Lung (tissue), 12 donors: ENCODE data around the gene BCL7B. TPM values are rescaled to one million over a fixed set of nuclear protein-coding genes. Genes with fewer than 3 reads are reported as not detected.
"Not testable (repeated sequence)": the region's sequence is repeated elsewhere in the genome, so short reads cannot be mapped to it uniquely, and the experiment has no call there.

Source experiments
- ATAC-seq: fragments of 200-7000 bp; cut with Tn5 transposase; one replicate; pipeline ENCODE4 v1.9.1; 2020; ENCODE audit warnings: moderate number of reproducible peaks; ENCODE audit not compliant: insufficient read depth, low FRiP score
- DNase-seq, 3 donors: peaks; one replicate each; pipeline ENCODE4 v3.0.0-alpha.2; 2013 to 2017
- H3K27ac ChIP-seq, 2 donors: one replicate each; pipeline ENCODE4 v1.5.1; 2013; ENCODE audit warnings: mild to moderate bottlenecking in 2 of 2, moderate library complexity in 2 of 2, control low read depth in 1 of 2, inconsistent platforms in 1 of 2, low read depth in 1 of 2, low read length in 1 of 2
- H3K27me3 ChIP-seq, 3 donors: one replicate each; pipeline ENCODE4 v1.5.1; 2013; ENCODE audit warnings: low read length in 2 of 3; ENCODE audit not compliant: control insufficient read depth in 3 of 3, insufficient read depth in 3 of 3
- H3K36me3 ChIP-seq, 4 donors: one replicate each; pipeline ENCODE4 v1.5.1; 2013; ENCODE audit warnings: low read length in 4 of 4, mild to moderate bottlenecking in 1 of 4, moderate library complexity in 1 of 4; ENCODE audit not compliant: control insufficient read depth in 4 of 4, insufficient read depth in 4 of 4
- H3K4me1 ChIP-seq, 5 donors: one replicate each; pipeline ENCODE4 v1.5.1; 2013; ENCODE audit warnings: low read length in 5 of 5, mild to moderate bottlenecking in 2 of 5, moderate library complexity in 1 of 5; ENCODE audit not compliant: control insufficient read depth in 5 of 5, insufficient read depth in 5 of 5
- H3K4me3 ChIP-seq: one replicate; pipeline ENCODE4 v1.5.1; 2013; ENCODE audit warnings: mild to moderate bottlenecking, control low read depth, moderate library complexity
- H3K9ac ChIP-seq, 2 donors: one replicate each; pipeline ENCODE4 v1.5.1; 2013; ENCODE audit warnings: low read length in 2 of 2, control low read depth in 1 of 2; ENCODE audit not compliant: insufficient read depth in 1 of 2
- H3K9me3 ChIP-seq, 4 donors: one replicate each; pipeline ENCODE4 v1.5.1; 2013; ENCODE audit warnings: low read length in 3 of 4, mild to moderate bottlenecking in 1 of 4, moderate library complexity in 1 of 4; ENCODE audit not compliant: control insufficient read depth in 4 of 4, insufficient read depth in 3 of 4
- CTCF ChIP-seq: IDR thresholded peaks from 2 replicates; pipeline ENCODE4 v1.5.1; 2012; ENCODE audit warnings: mild to moderate bottlenecking; ENCODE audit errors: control extremely low read depth, extremely low read depth
- WGBS, 2 donors: extraction: QIAGEN DNeasy Blood & Tissue Kit; methylation state at CpG; one replicate each; pipeline ENCODE4 v1.1.7; 2013; 5-methylcytosine and 5-hydroxymethylcytosine counted together
- polyA plus RNA-seq, 2 donors: library from polyadenylated mRNA; stranded (reverse); fragments of 200-250 nt; gene quantifications; one replicate each; pipeline ENCODE4 v1.2.1, GENCODE V29; 2013
- total RNA-seq, 2 donors: library from RNA; depleted of rRNA in 1 of 2; stranded (reverse); fragments of >200 nt in 1 of 2; gene quantifications; one replicate each; pipeline ENCODE4 v1.2.1, GENCODE V29; 2014 to 2021
- donor health status: control.
- donor health status: control.
- donor health status: Bipolar disorder and iron deficiency.
- donor health status: healthy.
- donor health status: DM: yes; HTN: yes; CAD: no.

Gene BCL7B
- total and polyA plus RNA-seq, 4 donors: 17.7 to 71.0 (median 60.6) TPM

GRCh38 chr7:73504920-73505319 is 52.6 kb downstream of the BCL7B start:
- H3K4me3 ChIP-seq: no peak overlapping the region
- no peak overlapping the region for H3K9ac ChIP-seq
- DNase-seq (no peak), ATAC-seq (no peak)
- WGBS, 2 donors: 96 to 98% methylated on average over 1 of the region's 1 CpG
- TF ChIP-seq CTCF: no peak
- no peaks in the 10 kb centered on the region for H3K27me3 ChIP-seq
- no peaks in the 10 kb centered on the region for H3K9me3 ChIP-seq
- H3K36me3 ChIP-seq: peaks cover 29 to 59% (median 40%) of the 10 kb centered on the region in 4 donors
- no peaks in the 10 kb centered on the region for H3K4me1 ChIP-seq
- H3K27ac ChIP-seq: no peak overlapping the region

GRCh38 chr7:73504017-73504416 is 53.5 kb downstream of the BCL7B start:
- Histone ChIP-seq H3K4me3 (no peak overlapping the region), H3K36me3 (peaks cover 34 to 59% (median 38%) of the 10 kb centered on the region in 4 donors), H3K9ac (no peak overlapping the region), H3K4me1 (no peaks in the 10 kb centered on the region), H3K9me3 (no peaks in the 10 kb centered on the region), H3K27me3 (no peaks in the 10 kb centered on the region), H3K27ac (no peak overlapping the region)
- DNase-seq: no peak
- no peak for ATAC-seq
- WGBS, 2 donors: 94 to 98% methylated on average over 2 of the region's 2 CpGs
- TF ChIP-seq CTCF: no peak

GRCh38 chr7:73503229-73503628 is 54.3 kb downstream of the BCL7B start:
- peaks cover 35 to 64% (median 40%) of the 10 kb centered on the region in 4 donors for H3K36me3 ChIP-seq
- H3K4me1 ChIP-seq: no peaks in the 10 kb centered on the region
- DNase-seq: no peak
- WGBS, 2 donors: 94 to 95% methylated on average over 5 of the region's 5 CpGs
- H3K9me3 ChIP-seq: no peaks in the 10 kb centered on the region
- H3K27ac ChIP-seq: no peak overlapping the region
- no peaks in the 10 kb centered on the region for H3K27me3 ChIP-seq
- no peak for ATAC-seq
- no peak overlapping the region for H3K9ac ChIP-seq
- no peak for TF ChIP-seq CTCF
- no peak overlapping the region for H3K4me3 ChIP-seq

- no peak for DNase-seq
- 96 to 98% methylated on average over 7 of the region's 7 CpGs for WGBS, 2 donors
- no peak for ATAC-seq
- H3K27ac ChIP-seq: no peak overlapping the region
- no peaks in the 10 kb centered on the region for H3K4me1 ChIP-seq
- H3K4me3 ChIP-seq: no peak overlapping the region
- no peak overlapping the region for H3K9ac ChIP-seq
- H3K36me3 ChIP-seq: peaks cover 21 to 58% (median 27%) of the 10 kb centered on the region in 4 donors
- H3K27me3 ChIP-seq: no peaks in the 10 kb centered on the region
- H3K9me3 ChIP-seq: no peaks in the 10 kb centered on the region
- TF ChIP-seq CTCF: no peak
Observed at GRCh38 chr7:73496626-73497025, 60.9 kb downstream of the BCL7B start.

GRCh38 chr7:73495507-73495906 is 62.0 kb downstream of the BCL7B start:
- not testable (repeated sequence) for H3K9ac ChIP-seq, H3K4me1 ChIP-seq, ATAC-seq, H3K27me3 ChIP-seq, H3K9me3 ChIP-seq, H3K27ac ChIP-seq, DNase-seq, H3K4me3 ChIP-seq
- H3K36me3 ChIP-seq: peaks cover 17 to 61% (median 30%) of the 10 kb centered on the region in 4 donors
- WGBS, 2 donors: 92 to 94% methylated on average over 2 of the region's 2 CpGs
